DMS 273 treated with DMSO at 0.1 percent for 48 hours (cell line): Measurements from ENCODE around the gene FGF13.

Experiments used
- DNase-seq: peaks from one replicate; lab custom pipeline; 2025; lab: John Stamatoyannopoulos, UW

FGF13 gene

DNA sequence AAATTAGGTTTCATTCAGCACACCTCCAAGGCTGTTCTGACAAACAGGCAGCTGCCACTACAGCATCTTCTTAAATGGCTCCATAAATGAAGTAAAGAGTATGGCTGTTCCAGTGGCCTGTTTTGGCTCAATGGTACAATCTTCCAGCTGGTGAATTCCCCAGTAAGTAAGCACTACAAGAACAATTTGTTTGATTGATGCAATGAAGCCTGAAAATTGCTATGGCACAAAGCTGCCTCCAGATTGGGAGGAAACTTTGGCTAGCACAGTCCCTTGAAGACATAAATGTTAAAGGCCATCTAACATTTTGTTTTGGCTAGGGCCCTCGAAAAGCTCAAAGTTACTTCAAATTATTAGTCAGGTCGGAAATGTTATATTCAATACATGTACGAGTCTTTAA lies 47.5 kb downstream of the FGF13 start:
- no peak for DNase-seq

DNA sequence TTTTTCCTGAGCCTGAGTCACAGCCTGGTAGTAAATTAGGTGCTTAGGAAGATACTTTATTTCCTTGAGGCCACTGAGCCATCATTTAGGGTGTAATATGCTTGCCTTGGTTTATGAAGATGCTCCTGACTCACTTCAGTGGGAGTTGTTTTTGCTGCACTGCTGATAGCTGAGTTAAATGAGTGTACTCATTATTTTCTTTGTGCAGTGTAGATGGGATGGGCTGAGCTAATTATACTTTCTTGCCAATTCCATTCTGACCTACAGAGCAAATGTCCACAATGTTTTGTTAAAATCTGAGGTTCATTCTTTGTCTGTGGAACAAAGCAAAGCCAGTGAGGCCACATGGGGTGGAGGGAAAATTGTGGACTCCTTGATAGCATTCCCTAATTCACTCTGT lies 60.0 kb downstream of the FGF13 start:
- DNase-seq: no peak

GRCh38 chrX:138648568-138648967 lies 62.9 kb downstream of the FGF13 start:
- no peak for DNase-seq

GRCh38 chrX:138638996-138639395 lies 72.5 kb downstream of the FGF13 start:
- DNase-seq: no peak
